MM.1S (cell line): Measurements from ENCODE around the gene LRMDA.

Experiments
- CTCF ChIP-seq: fragments of 300-600 bp; sonication (generic); IDR thresholded peaks from 2 replicates; pipeline ENCODE4 v1.5.1; 2016; ENCODE audit warnings: antibody characterized with exemption, low read length, mixed read lengths
- EZH2phosphoT487 ChIP-seq: fragments of 300-600 bp; sonication (generic); IDR thresholded peaks from 2 replicates; pipeline ENCODE4 v1.6.1; 2018; ENCODE audit warnings: antibody characterized with exemption, low read length

- no peak for TF ChIP-seq EZH2phosphoT487
- no peak for TF ChIP-seq CTCF
These were observed 456.7 kb downstream of the LRMDA start for GRCh38 chr10:75887992-75888680.
